Neural progenitor cell (in vitro differentiated cells): Measurements from ENCODE around the gene SPAG16. TPM values are rescaled to one million over a fixed set of nuclear protein-coding genes. Genes with fewer than 3 reads are reported as not detected.

Experiments
- DNase-seq: peaks from one replicate; pipeline ENCODE4 v3.0.0-alpha.2; 2016; ENCODE audit warnings: low spot score
- H2AFZ ChIP-seq: fragments of 200-600 bp; sonication (generic); replicated peaks from 2 replicates; pipeline ENCODE4 v1.6.1; 2016; ENCODE audit warnings: antibody characterized with exemption
- H3F3A ChIP-seq: fragments of 200-600 bp; sonication (generic); 2 replicates; pipeline ENCODE4 v1.6.1; 2016; ENCODE audit warnings: antibody characterized with exemption, low read depth
- H3K27ac ChIP-seq: fragments of 200-600 bp; sonication (generic); 2 replicates; pipeline ENCODE4 v1.5.1; 2016; ENCODE audit warnings: mild to moderate bottlenecking
- H3K27me3 ChIP-seq: fragments of 200-600 bp; sonication (generic); 2 replicates; pipeline ENCODE4 v1.6.1; 2016; ENCODE audit warnings: mild to moderate bottlenecking, moderate library complexity
- H3K36me3 ChIP-seq: fragments of 200-600 bp; sonication (generic); 2 replicates; pipeline ENCODE4 v1.5.1; 2016
- H3K4me1 ChIP-seq: fragments of 200-600 bp; sonication (generic); 2 replicates; pipeline ENCODE4 v1.6.1; 2016; ENCODE audit warnings: mixed run types
- H3K4me2 ChIP-seq: fragments of 200-600 bp; sonication (generic); 2 replicates; pipeline ENCODE4 v1.6.1; 2016
- H3K4me3 ChIP-seq: fragments of 200-600 bp; sonication (generic); 2 replicates; pipeline ENCODE4 v1.5.1; 2016
- H3K79me2 ChIP-seq: fragments of 200-600 bp; sonication (generic); 2 replicates; pipeline ENCODE4 v1.6.1; 2016; ENCODE audit warnings: low read depth
- H3K9ac ChIP-seq: fragments of 200-600 bp; sonication (generic); 2 replicates; pipeline ENCODE4 v1.6.1; 2016
- H3K9me3 ChIP-seq: fragments of 200-600 bp; sonication (generic); 2 replicates; pipeline ENCODE4 v1.5.1; 2016; ENCODE audit warnings: low read depth
- H4K20me1 ChIP-seq: fragments of 200-600 bp; sonication (generic); 2 replicates; pipeline ENCODE4 v1.6.1; 2016; ENCODE audit warnings: low read depth
- H3K27ac Mint-ChIP-seq: 3 replicates; pipeline ENCODE4 v1.8.0; 2021; ENCODE audit warnings: mixed read lengths
- H3K27me3 Mint-ChIP-seq: 2 replicates; pipeline ENCODE4 v1.8.0; 2022; ENCODE audit warnings: low read depth, mild to moderate bottlenecking, inconsistent platforms, moderate library complexity, mixed read lengths; ENCODE audit not compliant: insufficient read depth
- H3K36me3 Mint-ChIP-seq: 3 replicates; pipeline ENCODE4 v1.8.0; 2021; ENCODE audit warnings: mixed read lengths
- H3K4me1 Mint-ChIP-seq: 3 replicates; pipeline ENCODE4 v1.8.0; 2021; ENCODE audit warnings: mixed read lengths
- H3K4me3 Mint-ChIP-seq: 3 replicates; pipeline ENCODE4 v1.8.0; 2021; ENCODE audit warnings: mild to moderate bottlenecking, moderate library complexity, mixed read lengths
- H3K9me3 Mint-ChIP-seq: 3 replicates; pipeline ENCODE4 v1.8.0; 2020; ENCODE audit warnings: mixed read lengths
- CTCF ChIP-seq: fragments of 200-600 bp; sonication (generic); IDR thresholded peaks from 2 replicates; pipeline ENCODE4 v1.5.1; 2017; ENCODE audit warnings: antibody characterized with exemption, mild to moderate bottlenecking
- EZH2 ChIP-seq: fragments of 200-600 bp; sonication (generic); IDR thresholded peaks from 2 replicates; pipeline ENCODE4 v1.6.1; 2017; ENCODE audit warnings: antibody characterized with exemption, mild to moderate bottlenecking, moderate library complexity
- EZH2phosphoT487 ChIP-seq: fragments of 200-600 bp; sonication (generic); IDR thresholded peaks from 2 replicates; pipeline ENCODE4 v1.6.1; 2017; ENCODE audit warnings: antibody characterized with exemption
- total RNA-seq: library from RNA; depleted of rRNA; stranded (reverse); fragments of >200 nt; gene quantifications from 2 replicates; pipeline ENCODE4 v1.2.3, GENCODE V29; 2015; ENCODE audit warnings: low replicate concordance

The SPAG16 gene
- total RNA-seq, 1 donor from 2014 or later: 70.3 TPM

DNA sequence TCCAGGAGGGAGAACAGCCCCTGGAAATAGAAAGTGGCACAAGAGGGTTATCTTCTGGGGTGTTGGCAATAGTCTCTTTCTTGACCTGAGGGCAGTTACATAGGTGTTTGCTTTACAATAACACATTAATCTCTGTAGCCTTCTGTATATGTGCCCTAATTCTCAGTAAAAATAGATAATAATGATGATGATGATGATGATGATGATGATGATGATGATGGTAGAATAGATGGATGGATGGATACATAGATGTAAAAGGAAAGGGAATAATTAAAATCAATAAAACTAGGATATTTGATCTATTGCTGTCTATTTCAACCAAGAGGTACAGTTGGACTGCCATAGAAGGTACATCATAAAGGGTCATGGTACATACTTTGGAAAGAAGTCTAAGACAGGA is 948.9 kb downstream of the SPAG16 start:
- TF ChIP-seq EZH2phosphoT487 (no peak), CTCF (no peak), EZH2 (no peak)
- Histone ChIP-seq H2AFZ (no peak overlapping the region), H3F3A (no peaks in the 10 kb centered on the region), H3K27ac (no peak overlapping the region), H3K4me2 (no peak overlapping the region), H3K36me3 (no peaks in the 10 kb centered on the region), H3K9me3 (no peaks in the 10 kb centered on the region), H3K27me3 (no peaks in the 10 kb centered on the region), H3K79me2 (no peaks in the 10 kb centered on the region), H3K9ac (no peak overlapping the region), H3K4me3 (no peak overlapping the region), H3K4me1 (no peaks in the 10 kb centered on the region), H4K20me1 (no peaks in the 10 kb centered on the region)
- Mint-ChIP-seq H3K9me3 (peaks cover 3% of the 10 kb centered on the region), H3K36me3 (no peaks in the 10 kb centered on the region), H3K27ac (no peak overlapping the region), H3K27me3 (peaks cover 2% of the 10 kb centered on the region), H3K4me1 (no peaks in the 10 kb centered on the region), H3K4me3 (no peak overlapping the region)
- no peak for DNase-seq

- H3K36me3 Mint-ChIP-seq: no peaks in the 10 kb centered on the region
- H3K27me3 Mint-ChIP-seq: peaks cover 2% of the 10 kb centered on the region
- H3K27ac ChIP-seq: no peak overlapping the region
- H4K20me1 ChIP-seq: no peaks in the 10 kb centered on the region
- TF ChIP-seq EZH2phosphoT487 (no peak), CTCF (no peak)
- no peaks in the 10 kb centered on the region for H3K79me2 ChIP-seq
- DNase-seq: no peak
- H3K27me3 ChIP-seq: no peaks in the 10 kb centered on the region
- no peak overlapping the region for H3K4me3 Mint-ChIP-seq
- no peaks in the 10 kb centered on the region for H3K4me1 ChIP-seq
- no peak overlapping the region for H3K27ac Mint-ChIP-seq
- H3K4me3 ChIP-seq: no peak overlapping the region
- H3K9me3 Mint-ChIP-seq: no peaks in the 10 kb centered on the region
- H3K4me1 Mint-ChIP-seq: peaks cover 22% of the 10 kb centered on the region
- H2AFZ ChIP-seq: no peak overlapping the region
- H3F3A ChIP-seq: no peaks in the 10 kb centered on the region
- H3K9me3 ChIP-seq: no peaks in the 10 kb centered on the region
- no peaks in the 10 kb centered on the region for H3K36me3 ChIP-seq
- no peak overlapping the region for H3K4me2 ChIP-seq
- H3K9ac ChIP-seq: no peak overlapping the region
Observed at GRCh38 chr2:214242797-214243196, 958.5 kb downstream of the SPAG16 start.

DNA sequence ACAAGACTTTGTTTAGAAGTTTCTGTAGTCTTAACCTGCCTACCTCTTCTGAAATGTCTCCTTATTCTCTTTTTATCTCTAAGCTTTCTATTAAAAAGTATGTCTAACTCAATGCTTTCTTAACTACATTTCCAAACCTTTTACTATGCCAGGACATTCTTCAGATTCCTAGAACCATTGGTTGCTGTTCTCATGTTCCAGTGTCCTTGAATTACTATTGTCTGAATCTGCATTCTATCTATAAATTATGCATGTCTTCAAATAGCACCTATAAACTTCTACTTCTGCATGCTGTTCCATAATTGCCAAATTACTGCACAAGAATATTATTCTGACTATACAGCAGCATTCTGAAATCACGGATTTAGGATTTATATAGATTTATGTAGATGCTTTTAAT is 960.6 kb downstream of the SPAG16 start:
- Histone ChIP-seq H3K27ac (no peak overlapping the region), H3K9me3 (no peaks in the 10 kb centered on the region), H2AFZ (no peak overlapping the region), H3F3A (no peaks in the 10 kb centered on the region), H3K36me3 (no peaks in the 10 kb centered on the region), H3K4me2 (no peak overlapping the region), H3K79me2 (no peaks in the 10 kb centered on the region), H3K4me3 (no peak overlapping the region), H3K9ac (no peak overlapping the region), H3K4me1 (no peaks in the 10 kb centered on the region), H3K27me3 (no peaks in the 10 kb centered on the region), H4K20me1 (no peaks in the 10 kb centered on the region)
- TF ChIP-seq EZH2 (no peak), EZH2phosphoT487 (no peak), CTCF (no peak)
- H3K4me1 Mint-ChIP-seq: peaks cover 23% of the 10 kb centered on the region
- H3K27me3 Mint-ChIP-seq: peaks cover 2% of the 10 kb centered on the region
- H3K36me3 Mint-ChIP-seq: no peaks in the 10 kb centered on the region
- H3K27ac Mint-ChIP-seq: peak overlapping the region; percentile 35
- no peak for DNase-seq
- H3K4me3 Mint-ChIP-seq: no peak overlapping the region
- H3K9me3 Mint-ChIP-seq: no peaks in the 10 kb centered on the region

GRCh38 chr2:214246417-214246816 is 962.2 kb downstream of the SPAG16 start:
- Histone ChIP-seq H3F3A (no peaks in the 10 kb centered on the region), H4K20me1 (no peaks in the 10 kb centered on the region), H2AFZ (no peak overlapping the region), H3K27ac (no peak overlapping the region), H3K9ac (no peak overlapping the region), H3K79me2 (no peaks in the 10 kb centered on the region), H3K4me3 (no peak overlapping the region), H3K4me1 (no peaks in the 10 kb centered on the region), H3K36me3 (no peaks in the 10 kb centered on the region), H3K9me3 (no peaks in the 10 kb centered on the region), H3K27me3 (no peaks in the 10 kb centered on the region), H3K4me2 (no peak overlapping the region)
- Mint-ChIP-seq H3K27ac (no peak overlapping the region), H3K9me3 (no peaks in the 10 kb centered on the region), H3K4me1 (peaks cover 28% of the 10 kb centered on the region), H3K4me3 (no peak overlapping the region), H3K36me3 (no peaks in the 10 kb centered on the region), H3K27me3 (peaks cover 2% of the 10 kb centered on the region)
- DNase-seq: peak; percentile 23
- TF ChIP-seq CTCF (no peak), EZH2phosphoT487 (no peak), EZH2 (no peak)
